Upper lobe of left lung (tissue), 6 donors: ENCODE results near the gene CD59. TPM values are rescaled to one million over a fixed set of nuclear protein-coding genes. Genes with fewer than 3 reads are reported as not detected.

Experiments
- ATAC-seq, 2 donors: fragments of 200-7000 bp; cut with Tn5 transposase; one replicate each; pipeline ENCODE4 v1.9.1; 2022; ENCODE audit warnings: mild to moderate bottlenecking in 2 of 2, moderate library complexity in 2 of 2; ENCODE audit not compliant: low FRiP score in 2 of 2
- DNase-seq, 2 donors: peaks; one replicate each; pipeline ENCODE4 v3.0.0-alpha.2; 2019 to 2020
- H3K27ac ChIP-seq, 4 donors: fragments of 200-600 bp; sonication (generic); one replicate each; pipeline ENCODE4 v1.5.1; 2016 to 2019
- H3K27me3 ChIP-seq, 4 donors: fragments of 200-600 bp; sonication (generic); one replicate each; pipeline ENCODE4 v1.5.1; 2017 to 2019
- H3K36me3 ChIP-seq, 4 donors: fragments of 200-600 bp; sonication (generic); one replicate each; pipeline ENCODE4 v1.5.1; 2016 to 2019
- H3K4me1 ChIP-seq, 4 donors: fragments of 200-600 bp; sonication (generic); one replicate each; pipeline ENCODE4 v1.5.1; 2018 to 2019
- H3K4me3 ChIP-seq, 4 donors: fragments of 200-600 bp; sonication (generic); one replicate each; pipeline ENCODE4 v1.5.1; 2017 to 2019; ENCODE audit warnings: mild to moderate bottlenecking in 2 of 4, moderate library complexity in 1 of 4
- H3K9me3 ChIP-seq, 4 donors: fragments of 200-600 bp; sonication (generic); one replicate each; pipeline ENCODE4 v1.5.1; 2018 to 2019
- CTCF ChIP-seq, 6 experiments: fragments of 450-650 bp in 4 of 6; fragments of 200-600 bp in 2 of 6; sonication (generic) in 2 of 6; IDR thresholded peaks; one replicate each; pipeline ENCODE4 v1.5.1; 2016 to 2019; ENCODE audit warnings: antibody characterized with exemption in 6 of 6
- EP300 ChIP-seq, 4 donors: sonication (generic); formaldehyde crosslinking; IDR thresholded peaks; one replicate each; pipeline ENCODE4 v1.5.1; 2017; ENCODE audit warnings: antibody characterized with exemption in 4 of 4, control low read depth in 2 of 4
- POLR2A ChIP-seq, 4 donors: fragments of 450-650 bp; IDR thresholded peaks; one replicate each; pipeline ENCODE4 v1.5.1; 2016 to 2017; ENCODE audit warnings: antibody characterized with exemption in 4 of 4, mild to moderate bottlenecking in 2 of 4
- POLR2AphosphoS5 ChIP-seq, 2 donors: sonication (generic); formaldehyde crosslinking; IDR thresholded peaks; one replicate each; pipeline ENCODE4 v1.5.1; 2017; ENCODE audit warnings: antibody characterized with exemption in 2 of 2
- WGBS, 2 donors: methylation state at CpG; one replicate each; pipeline ENCODE4 v1.1.5; 2017 to 2018; 5-methylcytosine and 5-hydroxymethylcytosine counted together
- total RNA-seq, 6 donors: library from RNA; depleted of rRNA in 4 of 6; stranded (reverse); fragments of >200 nt in 4 of 6; gene quantifications; one replicate each; pipeline versions ENCODE4 v1.1.0 to v1.2.1, GENCODE V29; 2016 to 2021
- donor health status: DM: no; HTN: no; CAD: no; lungs with moderate emphysema.
- donor health status: DM: no; HTN: yes; CAD: no; lungs with severe emphysema.

CD59 gene
- total RNA-seq, 6 donors from 2014 or later = 57.6 to 914 (median 315) TPM

- Histone ChIP-seq H3K36me3 (peaks cover 20 to 76% (median 58%) of the 10 kb centered on the region in 4 donors), H3K27ac (peak overlapping the region in 3 of 4 donors; percentile 78 to 90 (median 89)), H3K27me3 (no peaks in the 10 kb centered on the region), H3K9me3 (no peaks in the 10 kb centered on the region), H3K4me1 (peaks cover 60 to 72% (median 62%) of the 10 kb centered on the region in 4 donors), H3K4me3 (no peak overlapping the region)
- ATAC-seq (no peak), DNase-seq (peak in 1 of 2 donors; percentile 30)
- WGBS, 2 donors = 77 to 79% methylated on average over 5 of the region's 5 CpGs
- TF ChIP-seq EP300 (IDR thresholded peaks at IDR 0.05) (no peak), POLR2AphosphoS5 (IDR thresholded peaks at IDR 0.05) (no peak), POLR2A (IDR thresholded peaks at IDR 0.05) (no peak), CTCF (IDR thresholded peaks at IDR 0.05) (no peak)
These were observed 16.6 kb downstream of the CD59 start for GRCh38 chr11:33719587-33719986.

GRCh38 chr11:33718440-33718839, 17.8 kb downstream of the CD59 start:
- whole genome bisulfite sequencing, 2 donors = 88 to 92% methylated on average over 2 of the region's 2 CpGs

GRCh38 chr11:33716243-33716642, 20.0 kb downstream of the CD59 start:
- DNase-seq = no peak
- Histone ChIP-seq H3K36me3 (peaks cover 14 to 95% (median 60%) of the 10 kb centered on the region in 4 donors), H3K27me3 (no peaks in the 10 kb centered on the region), H3K4me1 (peaks cover 27 to 61% (median 42%) of the 10 kb centered on the region in 4 donors), H3K27ac (peak overlapping the region in 3 of 4 donors; percentile 40 to 67 (median 65)), H3K9me3 (no peaks in the 10 kb centered on the region), H3K4me3 (no peak overlapping the region)
- 57 to 76% methylated on average over 2 of the region's 2 CpGs for WGBS, 2 donors
- TF ChIP-seq POLR2A (IDR thresholded peaks at IDR 0.05) = no peak
- TF ChIP-seq EP300 (IDR thresholded peaks at IDR 0.05) = no peak
- TF ChIP-seq CTCF (IDR thresholded peaks at IDR 0.05) = no peak
- TF ChIP-seq POLR2AphosphoS5 (IDR thresholded peaks at IDR 0.05) = no peak
- no peak for ATAC-seq

More at GRCh38 chr11:33718440-33718839, 17.8 kb downstream of the CD59 start:
- Histone ChIP-seq H3K27ac (no peak overlapping the region), H3K4me1 (peaks cover 49 to 71% (median 55%) of the 10 kb centered on the region in 4 donors), H3K36me3 (peaks cover 20 to 86% (median 62%) of the 10 kb centered on the region in 4 donors), H3K27me3 (no peaks in the 10 kb centered on the region), H3K9me3 (no peaks in the 10 kb centered on the region), H3K4me3 (no peak overlapping the region)
- TF ChIP-seq POLR2A (IDR thresholded peaks at IDR 0.05) = no peak
- no peak for TF ChIP-seq POLR2AphosphoS5 (IDR thresholded peaks at IDR 0.05)
- no peak for TF ChIP-seq CTCF (IDR thresholded peaks at IDR 0.05)
- no peak for TF ChIP-seq EP300 (IDR thresholded peaks at IDR 0.05)
- DNase-seq = no peak
- no peak for ATAC-seq

- Histone ChIP-seq H3K4me3 (no peak overlapping the region), H3K4me1 (peaks cover 12 to 59% (median 40%) of the 10 kb centered on the region in 4 donors), H3K9me3 (no peaks in the 10 kb centered on the region), H3K27ac (peak overlapping the region; percentile 17 to 67 (median 53)), H3K36me3 (peaks cover 17 to 95% (median 57%) of the 10 kb centered on the region in 4 donors), H3K27me3 (no peaks in the 10 kb centered on the region)
- 66 to 67% methylated on average over 4 of the region's 4 CpGs for WGBS, 2 donors
- ATAC-seq = peak; percentile 52 to 89
- TF ChIP-seq CTCF (IDR thresholded peaks at IDR 0.05) = no peak
- peak; percentile 25 to 53 for TF ChIP-seq POLR2AphosphoS5 (IDR thresholded peaks at IDR 0.05)
- TF ChIP-seq EP300 (IDR thresholded peaks at IDR 0.05) = peak in 2 of 4 donors; percentile 37 to 45
- TF ChIP-seq POLR2A (IDR thresholded peaks at IDR 0.05) = no peak
- peak in 1 of 2 donors; percentile 47 for DNase-seq
These were observed 22.3 kb downstream of the CD59 start for GRCh38 chr11:33713856-33714398.
